SK-N-SH (cell line): ENCODE data around the gene CRIM1. TPM values are rescaled to one million over a fixed set of nuclear protein-coding genes. Genes with fewer than 3 reads are reported as not detected.

Experiments used
- CTCF ChIA-PET: fragments of 300-600, 350-600 bp; formaldehyde crosslinking; extraction: SDS; loops from one replicate; lab custom pipeline; 2021; lab: Yijun Ruan, JAX
- POLR2A ChIA-PET: fragments of 350-600 bp; sonication (Branson Sonifier 250); formaldehyde crosslinking; extraction: SDS; loops from one replicate; lab custom pipeline; 2020; ENCODE audit warnings: antibody characterized with exemption, inconsistent platforms; lab: Yijun Ruan, JAX
- DNase-seq: peaks from one replicate; pipeline ENCODE4 v3.0.0; 2012
- H2AFZ ChIP-seq: fragments of 200-600 bp; sonication (generic); 2 replicates; pipeline ENCODE4 v1.8.1; 2016; ENCODE audit warnings: antibody characterized with exemption, mild to moderate bottlenecking, low read depth
- H3F3A ChIP-seq: fragments of 200-600 bp; sonication (generic); replicated peaks from 2 replicates; pipeline ENCODE3; 2016; ENCODE audit warnings: antibody characterized with exemption, mild to moderate bottlenecking; ENCODE audit not compliant: insufficient read depth
- H3K27ac ChIP-seq, 2 experiments: fragments of 200-500 bp in 1 of 2; fragments of 200-600 bp in 1 of 2; sonication (Bioruptor generic) in 1 of 2; sonication (generic), shearing (Covaris generic) in 1 of 2; 2 replicates each; pipeline versions ENCODE4 v1.5.1 to v1.6.1; 2014 to 2016; ENCODE audit warnings: low read depth in 2 of 2, inconsistent platforms in 1 of 2, low read length in 1 of 2, mild to moderate bottlenecking in 1 of 2, mixed read lengths in 1 of 2
- H3K27me3 ChIP-seq: fragments of 200-600 bp; sonication (generic), shearing (Covaris generic); 2 replicates; pipeline ENCODE4 v1.6.1; 2016; ENCODE audit warnings: mixed run types; ENCODE audit not compliant: insufficient read depth
- H3K36me3 ChIP-seq, 2 experiments: fragments of 200-500 bp in 1 of 2; fragments of 200-600 bp in 1 of 2; sonication (Bioruptor generic) in 1 of 2; sonication (generic) in 1 of 2; replicated peaks in 1 of 2; 2 replicates each; pipeline versions ENCODE3 to v1.5.1; 2014 to 2016; ENCODE audit warnings: low read length in 1 of 2, mild to moderate bottlenecking in 1 of 2; ENCODE audit not compliant: insufficient read depth in 2 of 2, control insufficient read depth in 1 of 2
- H3K4me1 ChIP-seq, 2 experiments: fragments of 200-500 bp in 1 of 2; fragments of 200-600 bp in 1 of 2; sonication (Bioruptor generic) in 1 of 2; sonication (generic), shearing (Covaris generic) in 1 of 2; 2 replicates each; pipeline versions ENCODE4 v1.5.1 to v1.6.1; 2014 to 2016; ENCODE audit warnings: low read depth in 1 of 2, low read length in 1 of 2, mixed run types in 1 of 2; ENCODE audit not compliant: insufficient read depth in 2 of 2, control insufficient read depth in 1 of 2
- H3K4me2 ChIP-seq: fragments of 200-600 bp; sonication (generic), shearing (Covaris generic); 2 replicates; pipeline ENCODE4 v1.6.1; 2017; ENCODE audit warnings: mixed run types
- H3K4me3 ChIP-seq, 2 experiments: fragments of 200-500 bp in 1 of 2; fragments of 200-600 bp in 1 of 2; sonication (Bioruptor generic) in 1 of 2; sonication (generic), shearing (Covaris generic) in 1 of 2; 2 replicates each; pipeline versions ENCODE4 v1.5.1 to v1.8.1; 2014 to 2016; ENCODE audit warnings: low read depth in 2 of 2, inconsistent platforms in 1 of 2, low read length in 1 of 2, mild to moderate bottlenecking in 1 of 2, mixed read lengths in 1 of 2, moderate library complexity in 1 of 2
- H3K79me2 ChIP-seq: fragments of 200-600 bp; sonication (generic); 2 replicates; pipeline ENCODE4 v1.8.1; 2017; ENCODE audit warnings: mild to moderate bottlenecking; ENCODE audit not compliant: insufficient read depth
- H3K9ac ChIP-seq: fragments of 200-600 bp; sonication (generic); 2 replicates; pipeline ENCODE4 v1.6.1; 2017; ENCODE audit warnings: mixed run types
- H3K9me2 ChIP-seq: fragments of 200-600 bp; sonication (generic); 2 replicates; pipeline ENCODE4 v1.6.1; 2017; ENCODE audit warnings: mixed run types
- H3K9me3 ChIP-seq: fragments of 200-600 bp; sonication (generic); 2 replicates; pipeline ENCODE4 v1.6.1; 2017; ENCODE audit warnings: mixed run types, mild to moderate bottlenecking, moderate library complexity
- H4K20me1 ChIP-seq: fragments of 200-600 bp; sonication (generic); 2 replicates; pipeline ENCODE4 v1.6.1; 2017; ENCODE audit warnings: mild to moderate bottlenecking, mixed run types; ENCODE audit not compliant: insufficient read depth
- EZH2phosphoT487 ChIP-seq: fragments of 200-600 bp; sonication (generic); IDR thresholded peaks from 2 replicates; pipeline ENCODE4 v1.6.1; 2017; ENCODE audit warnings: low read depth, mixed run types, mild to moderate bottlenecking, antibody characterized with exemption, moderate library complexity, borderline replicate concordance
- IRF3 ChIP-seq: fragments of 150-350 bp; IDR thresholded peaks from 2 replicates; pipeline ENCODE4 v1.6.1; 2016; ENCODE audit warnings: mild to moderate bottlenecking, low read depth, low read length
- POLR2AphosphoS5 ChIP-seq: IDR thresholded peaks from 2 replicates; pipeline ENCODE4 v1.6.1; 2012; ENCODE audit warnings: low read depth, low read length
- RAD21 ChIP-seq: IDR thresholded peaks from 2 replicates; pipeline ENCODE4 v1.6.1; 2012; ENCODE audit warnings: mild to moderate bottlenecking, low read length
- RCOR1 ChIP-seq: fragments of 150-350 bp; IDR thresholded peaks from 2 replicates; pipeline ENCODE4 v1.6.1; 2017; ENCODE audit warnings: antibody characterized with exemption, low read length
- REST ChIP-seq: IDR thresholded peaks from 2 replicates; pipeline ENCODE4 v1.6.1; 2012; ENCODE audit warnings: mild to moderate bottlenecking, low read depth, low read length, moderate library complexity
- RFX5 ChIP-seq: IDR thresholded peaks from 2 replicates; pipeline ENCODE4 v1.6.1; 2012; ENCODE audit warnings: mild to moderate bottlenecking, improper control_type of control experiment, low read length
- SIN3A ChIP-seq: IDR thresholded peaks from 2 replicates; pipeline ENCODE4 v1.6.1; 2012; ENCODE audit warnings: low read depth, mild to moderate bottlenecking, low read length, moderate library complexity, borderline replicate concordance
- TAF1 ChIP-seq: IDR thresholded peaks from 2 replicates; pipeline ENCODE4 v1.6.1; 2012; ENCODE audit warnings: low read depth, mild to moderate bottlenecking, low read length, moderate library complexity, borderline replicate concordance
- ZBTB33 ChIP-seq: IDR thresholded peaks from 2 replicates; pipeline ENCODE4 v1.4.0; 2012; ENCODE audit warnings: low read depth, borderline replicate concordance
- WGBS: methylation state at CpG from one replicate; pipeline ENCODE4 v1.1.6; 2017; ENCODE audit warnings: low lambda C conversion rate; 5-methylcytosine and 5-hydroxymethylcytosine counted together
- polyA plus RNA-seq, 3 experiments: library from polyadenylated mRNA; depleted of rRNA; stranded (reverse); fragments of >200 nt; gene quantifications; 2 replicates each; pipeline ENCODE4 v1.2.3, GENCODE V29; 2012

Gene CRIM1
- polyA plus RNA-seq, 1 of the 3 experiments (the other 2 are of a cell fraction), result 244 TPM

- no peak for DNase-seq
- H3K79me2 ChIP-seq, result peaks cover 100% of the 10 kb centered on the region
- no peak overlapping the region; the same call in 1 of the 2 replicates for H3K4me2 ChIP-seq
- H3K4me1 ChIP-seq, result peaks cover 4 to 61% of the 10 kb centered on the region in 2 experiments
- POLR2A ChIA-PET, result no interaction called here
- H3K9ac ChIP-seq, result peak overlapping the region; percentile 12; the same call in 1 of the 2 replicates
- H3K36me3 ChIP-seq, result peaks cover 61 to 64% of the 10 kb centered on the region in 2 experiments
- H3F3A ChIP-seq, result peaks cover 81% of the 10 kb centered on the region
- WGBS, result 66% methylated on average over 7 of the region's 7 CpGs
- TF ChIP-seq REST (no peak), RAD21 (no peak), TAF1 (no peak), EZH2phosphoT487 (no peak), SIN3A (no peak), RCOR1 (no peak), RFX5 (no peak), POLR2AphosphoS5 (no peak; the same call in 1 of the 2 replicates), ZBTB33 (no peak), IRF3 (no peak)
- CTCF ChIA-PET, result interaction anchor here (1.3 kb wide), 1 partner anchor 220 kb away, joined by 3 read pairs; no protein-coding TSS in a partner anchor
- no peaks in the 10 kb centered on the region for H3K27me3 ChIP-seq
- H3K9me2 ChIP-seq, result no peaks in the 10 kb centered on the region
- H4K20me1 ChIP-seq, result no peaks in the 10 kb centered on the region
- H3K27ac ChIP-seq, result peak overlapping the region in 1 of 2 experiments; percentile 95; a peak in 2 of 4 replicates
- H2AFZ ChIP-seq, result no peak overlapping the region
- no peaks in the 10 kb centered on the region for H3K9me3 ChIP-seq
- no peak overlapping the region for H3K4me3 ChIP-seq
Observed at GRCh38 chr2:36444216-36444936, 88.8 kb downstream of the CRIM1 start.
